ENCODE measurements around the gene IL21R.

DNA sequence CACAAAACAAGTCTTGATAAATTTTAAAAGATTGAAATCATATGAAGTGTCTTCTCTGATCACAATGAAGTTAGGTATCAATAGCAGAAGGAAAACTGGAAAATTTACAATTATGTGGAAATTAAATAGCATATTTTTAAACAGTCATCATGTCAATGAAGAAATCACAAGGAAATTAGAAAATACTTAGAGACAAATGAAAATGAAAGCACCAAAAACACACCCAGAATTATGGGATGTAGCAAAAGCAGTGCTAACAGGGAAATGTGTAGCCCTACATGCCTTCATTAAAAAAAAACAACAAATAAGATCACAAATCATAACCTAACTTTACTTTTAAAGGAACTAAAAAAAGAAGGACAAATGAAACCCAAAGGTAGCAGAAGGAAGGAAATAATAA is 7.5 kb upstream of the IL21R start:
- TF ChIP-seq SIN3A (IDR thresholded peaks at IDR 0.05; ENCODE audit: borderline replicate concordance, insufficient read depth, low read length) (no peak), POLR2AphosphoS5 (IDR thresholded peaks at IDR 0.05; ENCODE audit: low read depth, low read length) (no peak), TAF1 (IDR thresholded peaks at IDR 0.05; ENCODE audit: borderline replicate concordance, insufficient read depth, low read length) (no peak)
- TF ChIP-seq, protein P1, sequence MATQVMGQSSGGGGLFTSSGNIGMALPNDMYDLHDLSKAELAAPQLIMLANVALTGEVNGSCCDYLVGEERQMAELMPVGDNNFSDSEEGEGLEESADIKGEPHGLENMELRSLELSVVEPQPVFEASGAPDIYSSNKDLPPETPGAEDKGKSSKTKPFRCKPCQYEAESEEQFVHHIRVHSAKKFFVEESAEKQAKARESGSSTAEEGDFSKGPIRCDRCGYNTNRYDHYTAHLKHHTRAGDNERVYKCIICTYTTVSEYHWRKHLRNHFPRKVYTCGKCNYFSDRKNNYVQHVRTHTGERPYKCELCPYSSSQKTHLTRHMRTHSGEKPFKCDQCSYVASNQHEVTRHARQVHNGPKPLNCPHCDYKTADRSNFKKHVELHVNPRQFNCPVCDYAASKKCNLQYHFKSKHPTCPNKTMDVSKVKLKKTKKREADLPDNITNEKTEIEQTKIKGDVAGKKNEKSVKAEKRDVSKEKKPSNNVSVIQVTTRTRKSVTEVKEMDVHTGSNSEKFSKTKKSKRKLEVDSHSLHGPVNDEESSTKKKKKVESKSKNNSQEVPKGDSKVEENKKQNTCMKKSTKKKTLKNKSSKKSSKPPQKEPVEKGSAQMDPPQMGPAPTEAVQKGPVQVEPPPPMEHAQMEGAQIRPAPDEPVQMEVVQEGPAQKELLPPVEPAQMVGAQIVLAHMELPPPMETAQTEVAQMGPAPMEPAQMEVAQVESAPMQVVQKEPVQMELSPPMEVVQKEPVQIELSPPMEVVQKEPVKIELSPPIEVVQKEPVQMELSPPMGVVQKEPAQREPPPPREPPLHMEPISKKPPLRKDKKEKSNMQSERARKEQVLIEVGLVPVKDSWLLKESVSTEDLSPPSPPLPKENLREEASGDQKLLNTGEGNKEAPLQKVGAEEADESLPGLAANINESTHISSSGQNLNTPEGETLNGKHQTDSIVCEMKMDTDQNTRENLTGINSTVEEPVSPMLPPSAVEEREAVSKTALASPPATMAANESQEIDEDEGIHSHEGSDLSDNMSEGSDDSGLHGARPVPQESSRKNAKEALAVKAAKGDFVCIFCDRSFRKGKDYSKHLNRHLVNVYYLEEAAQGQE (IDR thresholded peaks at IDR 0.05; ENCODE audit: insufficient read depth in 1 of 2, low read depth in 2 of 2, low read length in 2 of 2), result no peak

Data from PFSK-1 (cell line).